ENCODE measurements around the gene LHX3.

Gene LHX3

GRCh38 chr9:136220017-136220729 lies 15.2 kb upstream of the LHX3 start:
- Histone ChIP-seq H3K4me2 (ENCODE audit: low read length) (no peak overlapping the region), H3K27ac (ENCODE audit: low read length) (no peak overlapping the region), H3K79me2 (ENCODE audit: low read length) (peaks cover 38% of the 10 kb centered on the region), H3K36me3 (replicated peaks; ENCODE audit: low read depth, low read length) (peaks cover 37% of the 10 kb centered on the region), H3K9me3 (ENCODE audit: insufficient read depth, low read length) (no peaks in the 10 kb centered on the region; the same call in 1 of the 2 replicates), H3K9ac (ENCODE audit: low read length) (no peak overlapping the region), H3K27me3 (ENCODE audit: low read depth, low read length) (no peaks in the 10 kb centered on the region), H3K4me3 (ENCODE audit: low read length) (no peak overlapping the region), H2AFZ (ENCODE audit: low read depth, low read length) (no peak overlapping the region), H3K4me1 (ENCODE audit: low read length) (peaks cover 6% of the 10 kb centered on the region), H4K20me1 (ENCODE audit: insufficient read depth, low read length) (0 out of 2 replicates have a peak, but pooled peaks cover 5% of the 10 kb centered on the region)
- TF ChIP-seq EZH2phosphoT487 (IDR thresholded peaks at IDR 0.05; ENCODE audit: low read depth) (no peak), CTCF (IDR thresholded peaks at IDR 0.05; ENCODE audit: low read depth, low read length) (no peak)

DNA sequence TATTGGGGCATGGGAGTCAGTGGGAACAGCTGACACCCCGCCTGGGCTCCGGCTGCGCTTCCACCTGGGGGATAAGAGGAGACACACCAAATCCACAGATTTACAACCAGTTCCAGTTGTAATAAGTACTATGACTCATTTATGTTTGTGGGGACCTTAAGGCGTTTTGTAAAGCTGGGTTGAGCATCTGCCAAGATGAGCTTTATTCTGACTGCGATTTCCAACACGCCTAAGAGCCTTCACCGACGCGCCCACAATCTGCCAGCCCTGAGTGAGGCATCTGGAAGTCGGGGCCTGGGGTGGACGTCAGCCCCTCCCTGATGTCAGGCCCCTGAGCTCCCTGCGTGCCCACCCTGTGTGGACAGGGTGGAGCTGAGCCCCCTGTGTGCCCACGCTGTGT lies 14.3 kb upstream of the LHX3 start:
- H3K4me1 ChIP-seq (ENCODE audit: low read length): no peaks in the 10 kb centered on the region
- H2AFZ ChIP-seq (ENCODE audit: low read depth, low read length): no peak overlapping the region
- H3K9ac ChIP-seq (ENCODE audit: low read length): no peak overlapping the region
- H4K20me1 ChIP-seq (ENCODE audit: insufficient read depth, low read length): no peaks in the 10 kb centered on the region
- no peaks in the 10 kb centered on the region for H3K9me3 ChIP-seq (ENCODE audit: insufficient read depth, low read length)
- no peak overlapping the region for H3K27ac ChIP-seq (ENCODE audit: low read length)
- peaks cover 37% of the 10 kb centered on the region for H3K36me3 ChIP-seq (replicated peaks; ENCODE audit: low read depth, low read length)
- TF ChIP-seq EZH2phosphoT487 (IDR thresholded peaks at IDR 0.05; ENCODE audit: low read depth): no peak
- no peak for TF ChIP-seq CTCF (IDR thresholded peaks at IDR 0.05; ENCODE audit: low read depth, low read length)
- H3K4me3 ChIP-seq (ENCODE audit: low read length): no peak overlapping the region
- no peak overlapping the region for H3K4me2 ChIP-seq (ENCODE audit: low read length)
- peaks cover 31% of the 10 kb centered on the region for H3K79me2 ChIP-seq (ENCODE audit: low read length)
- H3K27me3 ChIP-seq (ENCODE audit: low read depth, low read length): no peaks in the 10 kb centered on the region

DNA sequence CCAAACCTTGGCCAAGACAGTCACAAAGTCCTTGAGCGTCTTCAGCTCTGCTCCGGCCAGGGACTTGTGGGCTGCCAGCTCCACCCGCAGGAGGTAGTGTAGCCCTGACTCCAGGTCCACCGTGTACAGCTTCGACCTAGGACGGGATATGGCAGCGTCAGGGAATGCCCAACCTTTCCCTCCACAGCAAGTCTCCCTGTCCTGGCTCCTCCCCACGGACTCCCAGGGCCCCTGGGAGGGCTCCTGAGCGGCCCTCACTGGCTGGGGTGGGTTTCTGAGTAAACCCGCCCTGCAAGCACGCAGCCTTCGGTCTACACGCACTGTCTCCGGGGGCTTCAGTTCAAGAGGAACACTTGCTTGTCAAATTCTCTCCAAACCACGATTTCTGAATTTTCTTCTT lies 13.7 kb upstream of the LHX3 start:
- no peak overlapping the region for H3K4me3 ChIP-seq (ENCODE audit: low read length)
- H3K27me3 ChIP-seq (ENCODE audit: low read depth, low read length): no peaks in the 10 kb centered on the region
- TF ChIP-seq CTCF (IDR thresholded peaks at IDR 0.05; ENCODE audit: low read depth, low read length): no peak
- no peak for TF ChIP-seq EZH2phosphoT487 (IDR thresholded peaks at IDR 0.05; ENCODE audit: low read depth)
- H3K4me1 ChIP-seq (ENCODE audit: low read length): no peaks in the 10 kb centered on the region
- H3K36me3 ChIP-seq (replicated peaks; ENCODE audit: low read depth, low read length): peaks cover 38% of the 10 kb centered on the region
- no peak overlapping the region for H3K4me2 ChIP-seq (ENCODE audit: low read length)
- H3K9ac ChIP-seq (ENCODE audit: low read length): no peak overlapping the region
- H4K20me1 ChIP-seq (ENCODE audit: insufficient read depth, low read length): no peaks in the 10 kb centered on the region
- H3K27ac ChIP-seq (ENCODE audit: low read length): no peak overlapping the region
- H3K9me3 ChIP-seq (ENCODE audit: insufficient read depth, low read length): no peaks in the 10 kb centered on the region
- no peak overlapping the region for H2AFZ ChIP-seq (ENCODE audit: low read depth, low read length)
- peaks cover 25% of the 10 kb centered on the region for H3K79me2 ChIP-seq (ENCODE audit: low read length)

GRCh38 chr9:136218271-136218670 lies 13.3 kb upstream of the LHX3 start:
- Histone ChIP-seq H3K79me2 (ENCODE audit: low read length) (peaks cover 21% of the 10 kb centered on the region), H3K4me3 (ENCODE audit: low read length) (no peak overlapping the region), H3K36me3 (replicated peaks; ENCODE audit: low read depth, low read length) (peaks cover 38% of the 10 kb centered on the region), H3K4me1 (ENCODE audit: low read length) (no peaks in the 10 kb centered on the region), H3K9ac (ENCODE audit: low read length) (no peak overlapping the region), H3K9me3 (ENCODE audit: insufficient read depth, low read length) (no peaks in the 10 kb centered on the region), H3K27ac (ENCODE audit: low read length) (no peak overlapping the region), H2AFZ (ENCODE audit: low read depth, low read length) (no peak overlapping the region), H4K20me1 (ENCODE audit: insufficient read depth, low read length) (no peaks in the 10 kb centered on the region), H3K4me2 (ENCODE audit: low read length) (no peak overlapping the region), H3K27me3 (ENCODE audit: low read depth, low read length) (no peaks in the 10 kb centered on the region)
- TF ChIP-seq CTCF (IDR thresholded peaks at IDR 0.05; ENCODE audit: low read depth, low read length): no peak
- no peak for TF ChIP-seq EZH2phosphoT487 (IDR thresholded peaks at IDR 0.05; ENCODE audit: low read depth)

All from OCI-LY3 (cell line).